Neuronal stem cell (in vitro differentiated cells): ENCODE data around the gene RPP25L.

Experiments used
- DNase-seq: peaks from one replicate; pipeline ENCODE4 v3.0.0-alpha.2; 2013; ENCODE audit warnings: low spot score
- H2AFZ ChIP-seq: one replicate; pipeline ENCODE4 v1.6.1; 2013; ENCODE audit warnings: mild to moderate bottlenecking, low read length, inconsistent platforms
- H2AK5ac ChIP-seq: 2 replicates; pipeline ENCODE4 v1.6.1; 2013; ENCODE audit warnings: low read depth, mild to moderate bottlenecking, inconsistent platforms, low read length, moderate library complexity, mixed read lengths
- H2BK120ac ChIP-seq: 2 replicates; pipeline ENCODE4 v1.6.1; 2013; ENCODE audit warnings: low read depth, mild to moderate bottlenecking, inconsistent platforms, low read length, moderate library complexity, mixed read lengths
- H2BK12ac ChIP-seq: one replicate; pipeline ENCODE4 v1.6.1; 2013; ENCODE audit warnings: low read length, inconsistent platforms
- H2BK15ac ChIP-seq: 2 replicates; pipeline ENCODE4 v1.6.1; 2013; ENCODE audit warnings: mild to moderate bottlenecking, low read length, inconsistent platforms, mixed read lengths
- H2BK5ac ChIP-seq: one replicate; pipeline ENCODE4 v1.6.1; 2013; ENCODE audit warnings: inconsistent platforms, mild to moderate bottlenecking, low read length, moderate library complexity
- H3K14ac ChIP-seq: one replicate; pipeline ENCODE4 v1.6.1; 2013; ENCODE audit warnings: low read length, inconsistent platforms
- H3K18ac ChIP-seq: 2 replicates; pipeline ENCODE4 v1.6.1; 2013; ENCODE audit warnings: low read length, inconsistent platforms
- H3K23ac ChIP-seq: 2 replicates; pipeline ENCODE4 v1.6.1; 2013; ENCODE audit warnings: low read depth, mild to moderate bottlenecking, mixed read lengths, low read length, inconsistent platforms; ENCODE audit not compliant: poor library complexity
- H3K27ac ChIP-seq: replicated peaks from 3 replicates; pipeline ENCODE4 v1.5.1; 2013; ENCODE audit warnings: low read length, inconsistent platforms
- H3K27me3 ChIP-seq, 3 experiments: 2 replicates each; pipeline ENCODE4 v1.6.1; 2013; ENCODE audit warnings: low read length in 3 of 3, mild to moderate bottlenecking in 2 of 3, inconsistent platforms in 1 of 3, low read depth in 1 of 3, mixed read lengths in 1 of 3, moderate library complexity in 1 of 3; ENCODE audit not compliant: control insufficient read depth in 3 of 3, insufficient read depth in 3 of 3
- H3K36me3 ChIP-seq, 2 donors: replicated peaks in 1 of 2; 2 replicates each; pipeline ENCODE4 v1.6.1; 2013; ENCODE audit warnings: low read length in 2 of 2; ENCODE audit not compliant: control insufficient read depth in 2 of 2, insufficient read depth in 2 of 2
- H3K4ac ChIP-seq: 2 replicates; pipeline ENCODE4 v1.6.1; 2013; ENCODE audit warnings: inconsistent platforms, mild to moderate bottlenecking, low read length, moderate library complexity
- H3K4me1 ChIP-seq, 2 donors: 1 replicate in 1 of 2; 2 replicates in 1 of 2; pipeline ENCODE4 v1.6.1; 2013; ENCODE audit warnings: low read length in 2 of 2, low read depth in 1 of 2; ENCODE audit not compliant: control insufficient read depth in 2 of 2, insufficient read depth in 1 of 2
- H3K4me2 ChIP-seq: one replicate; pipeline ENCODE4 v1.6.1; 2013; ENCODE audit warnings: mild to moderate bottlenecking, low read length, inconsistent platforms; ENCODE audit not compliant: insufficient read depth, poor library complexity, severe bottlenecking
- H3K4me3 ChIP-seq, 2 donors: 2 replicates each; pipeline ENCODE4 v1.5.1; 2013; ENCODE audit warnings: low read length in 2 of 2, mild to moderate bottlenecking in 2 of 2, inconsistent platforms in 1 of 2, moderate library complexity in 1 of 2
- H3K79me1 ChIP-seq: one replicate; pipeline ENCODE4 v1.6.1; 2013; ENCODE audit warnings: low read depth, mild to moderate bottlenecking, inconsistent platforms, low read length, moderate library complexity
- H3K9ac ChIP-seq: one replicate; pipeline ENCODE4 v1.6.1; 2013; ENCODE audit warnings: mild to moderate bottlenecking, low read depth, low read length, inconsistent platforms; ENCODE audit not compliant: poor library complexity
- H3K9me3 ChIP-seq, 2 donors: replicated peaks in 1 of 2; 2 replicates each; pipeline versions ENCODE3 to v1.6.1; 2013; ENCODE audit warnings: low read length in 2 of 2, mild to moderate bottlenecking in 2 of 2, inconsistent platforms in 1 of 2, low read depth in 1 of 2, mixed read lengths in 1 of 2, moderate library complexity in 1 of 2; ENCODE audit not compliant: control insufficient read depth in 2 of 2, insufficient read depth in 1 of 2
- H4K8ac ChIP-seq: one replicate; pipeline ENCODE4 v1.6.1; 2013; ENCODE audit warnings: low read depth, mild to moderate bottlenecking, inconsistent platforms, low read length, moderate library complexity
- H4K91ac ChIP-seq: one replicate; pipeline ENCODE4 v1.6.1; 2013; ENCODE audit warnings: low read length, low read depth, mild to moderate bottlenecking, inconsistent platforms; ENCODE audit not compliant: poor library complexity
- WGBS, 2 donors: extraction: QIAGEN DNeasy Blood & Tissue Kit; methylation state at CpG; one replicate each; pipeline ENCODE4 v1.1.7; 2013; ENCODE audit warnings: missing lambda C conversion rate in 2 of 2, mixed read lengths in 1 of 2; ENCODE audit not compliant: insufficient read length in 2 of 2, insufficient replicate concordance in 1 of 2; ENCODE audit errors: extremely low coverage in 2 of 2; 5-methylcytosine and 5-hydroxymethylcytosine counted together

The RPP25L gene

GRCh38 chr9:34580358-34580757 is 31.5 kb downstream of the RPP25L start:
- no CpG with 5 or more reads among the region's 8 CpGs for WGBS, 2 donors
- Histone ChIP-seq H3K9me3 (no peaks in the 10 kb centered on the region), H2BK15ac (no peak overlapping the region), H3K36me3 (peaks cover 0 to 38% of the 10 kb centered on the region in 2 donors), H3K9ac (no peak overlapping the region), H3K27me3 (no peaks in the 10 kb centered on the region), H4K91ac (no peak overlapping the region), H3K4me2 (peak overlapping the region; percentile 43), H3K18ac (peak overlapping the region; percentile 6), H3K23ac (no peak overlapping the region), H2BK12ac (no peak overlapping the region), H2BK5ac (peak overlapping the region; percentile 94), H3K4me1 (peaks cover 58 to 73% of the 10 kb centered on the region in 2 donors), H3K4me3 (no peak overlapping the region), H3K14ac (no peak overlapping the region), H3K79me1 (peaks cover 1% of the 10 kb centered on the region), H3K27ac (peak overlapping the region; percentile 91), H4K8ac (no peak overlapping the region), H2BK120ac (no peak overlapping the region), H2AFZ (no peak overlapping the region), H3K4ac (no peak overlapping the region), H2AK5ac (no peak overlapping the region)
- DNase-seq, result peak; percentile 86

GRCh38 chr9:34579808-34580163 is 32.1 kb downstream of the RPP25L start:
- Histone ChIP-seq H2AFZ (no peak overlapping the region), H3K14ac (no peak overlapping the region), H2BK15ac (peak overlapping the region; percentile 13), H4K91ac (no peak overlapping the region), H3K4me3 (no peak overlapping the region), H3K27me3 (no peaks in the 10 kb centered on the region), H3K79me1 (peaks cover 1% of the 10 kb centered on the region), H3K4ac (no peak overlapping the region), H3K9ac (no peak overlapping the region), H2BK5ac (peak overlapping the region; percentile 94), H3K36me3 (peaks cover 0 to 38% of the 10 kb centered on the region in 2 donors), H3K4me1 (peaks cover 59 to 78% of the 10 kb centered on the region in 2 donors), H3K9me3 (no peaks in the 10 kb centered on the region), H3K18ac (peak overlapping the region; percentile 36), H4K8ac (no peak overlapping the region), H3K23ac (no peak overlapping the region), H2BK12ac (no peak overlapping the region), H2BK120ac (no peak overlapping the region), H3K27ac (peak overlapping the region; percentile 88), H2AK5ac (peak overlapping the region; percentile 82), H3K4me2 (peak overlapping the region; percentile 43)
- no peak for DNase-seq
- no CpG with 5 or more reads among the region's 5 CpGs for WGBS, 2 donors

GRCh38 chr9:34579104-34579807 is 32.6 kb downstream of the RPP25L start:
- H3K27me3 ChIP-seq, result no peaks in the 10 kb centered on the region
- peaks cover 1% of the 10 kb centered on the region for H3K79me1 ChIP-seq
- peak overlapping the region; percentile 31 for H3K14ac ChIP-seq
- peak overlapping the region; percentile 98 for H2AK5ac ChIP-seq
- peak overlapping the region; percentile 95 for H3K18ac ChIP-seq
- no peak overlapping the region for H3K4ac ChIP-seq
- H3K36me3 ChIP-seq, result peaks cover 0 to 39% of the 10 kb centered on the region in 2 donors
- DNase-seq, result no peak
- peak overlapping the region; percentile 69 for H3K4me2 ChIP-seq
- no CpG with 5 or more reads among the region's 17 CpGs for WGBS, 2 donors
- peak overlapping the region; percentile 65 for H3K9ac ChIP-seq
- no peak overlapping the region for H4K8ac ChIP-seq
- no peak overlapping the region for H2AFZ ChIP-seq
- H2BK120ac ChIP-seq, result peak overlapping the region; percentile 43
- no peak overlapping the region for H4K91ac ChIP-seq
- H3K23ac ChIP-seq, result no peak overlapping the region
- peak overlapping the region; percentile 51 to 63 for H3K4me3 ChIP-seq
- peak overlapping the region; percentile 92 for H3K27ac ChIP-seq
- no peaks in the 10 kb centered on the region for H3K9me3 ChIP-seq
- peak overlapping the region; percentile 70 for H2BK12ac ChIP-seq
- H3K4me1 ChIP-seq, result peaks cover 59 to 78% of the 10 kb centered on the region in 2 donors
- H2BK15ac ChIP-seq, result peak overlapping the region; percentile 17
- peak overlapping the region; percentile 94 for H2BK5ac ChIP-seq

GRCh38 chr9:34578241-34579103 is 33.4 kb downstream of the RPP25L start:
- no peak overlapping the region for H4K91ac ChIP-seq
- H3K9ac ChIP-seq, result peak overlapping the region; percentile 79
- DNase-seq, result no peak
- H3K18ac ChIP-seq, result peak overlapping the region; percentile 95
- peak overlapping the region; percentile 40 for H2BK120ac ChIP-seq
- H2BK15ac ChIP-seq, result peak overlapping the region; percentile 69
- H3K27me3 ChIP-seq, result no peaks in the 10 kb centered on the region
- H3K23ac ChIP-seq, result no peak overlapping the region
- H2AK5ac ChIP-seq, result peak overlapping the region; percentile 98
- H2AFZ ChIP-seq, result peak overlapping the region; percentile 52
- WGBS, 2 donors, result no CpG with 5 or more reads among the region's 28 CpGs
- H2BK5ac ChIP-seq, result peak overlapping the region; percentile 63
- no peak overlapping the region for H3K4ac ChIP-seq
- peaks cover 61 to 79% of the 10 kb centered on the region in 2 donors for H3K4me1 ChIP-seq
- no peaks in the 10 kb centered on the region for H3K9me3 ChIP-seq
- H2BK12ac ChIP-seq, result peak overlapping the region; percentile 70
- H3K4me2 ChIP-seq, result peak overlapping the region; percentile 69
- peaks cover 0 to 45% of the 10 kb centered on the region in 2 donors for H3K36me3 ChIP-seq
- peak overlapping the region; percentile 92 for H3K27ac ChIP-seq
- no peak overlapping the region for H4K8ac ChIP-seq
- peak overlapping the region; percentile 51 to 63 for H3K4me3 ChIP-seq
- peaks cover 1% of the 10 kb centered on the region for H3K79me1 ChIP-seq
- H3K14ac ChIP-seq, result no peak overlapping the region
